Cardiac muscle cell (in vitro differentiated cells and primary cell): ENCODE measurements around the gene CLECL1. TPM values are rescaled to one million over a fixed set of nuclear protein-coding genes. Genes with fewer than 3 reads are reported as not detected.

Experiments
- DNase-seq, 2 donors: peaks; one replicate each; pipeline versions ENCODE4 v3.0.0 to v3.0.0-alpha.2; 2010 to 2017; ENCODE audit warnings: low read depth in 1 of 2, low spot score in 1 of 2
- H3K27ac ChIP-seq: fragments of 200-600 bp; sonication (generic); 2 replicates; pipeline ENCODE4 v1.5.1; 2016
- H3K27me3 ChIP-seq: fragments of 200-600 bp; sonication (generic); 2 replicates; pipeline ENCODE4 v1.6.0; 2016; ENCODE audit warnings: control low read depth
- H3K36me3 ChIP-seq: fragments of 200-600 bp; sonication (generic); 2 replicates; pipeline ENCODE4 v1.5.1; 2016; ENCODE audit warnings: control low read depth
- H3K4me1 ChIP-seq: fragments of 200-600 bp; sonication (generic); 2 replicates; pipeline ENCODE4 v1.8.1; 2017; ENCODE audit warnings: low read depth, mild to moderate bottlenecking, mixed run types
- H3K4me3 ChIP-seq: fragments of 200-600 bp; sonication (generic); 2 replicates; pipeline ENCODE4 v1.5.1; 2016; ENCODE audit warnings: mild to moderate bottlenecking
- H3K9me3 ChIP-seq: fragments of 200-600 bp; sonication (generic); 2 replicates; pipeline ENCODE4 v1.5.1; 2017; ENCODE audit warnings: low read depth, mild to moderate bottlenecking, control low read depth
- polyA plus RNA-seq: library from polyadenylated mRNA; unstranded; fragments of >200 nt; fragmentation: Nextera tagmentation; extraction: Ambion mirVana; gene quantifications from 2 replicates; pipeline ENCODE4 v1.2.1, GENCODE V29; 2016
- total RNA-seq: library from RNA; depleted of rRNA; stranded (reverse); fragments of >200 nt; gene quantifications from 2 replicates; pipeline ENCODE4 v1.2.3, GENCODE V29; 2016
- TF ChIP-seq, protein P1 (sequence below): IDR thresholded peaks from 2 replicates; pipeline ENCODE4 v1.5.1; 2012; ENCODE audit warnings: low read depth, mild to moderate bottlenecking, low read length

CLECL1 gene
- total and polyA plus RNA-seq, 2 experiments from 2014 or later, result not detected

DNA sequence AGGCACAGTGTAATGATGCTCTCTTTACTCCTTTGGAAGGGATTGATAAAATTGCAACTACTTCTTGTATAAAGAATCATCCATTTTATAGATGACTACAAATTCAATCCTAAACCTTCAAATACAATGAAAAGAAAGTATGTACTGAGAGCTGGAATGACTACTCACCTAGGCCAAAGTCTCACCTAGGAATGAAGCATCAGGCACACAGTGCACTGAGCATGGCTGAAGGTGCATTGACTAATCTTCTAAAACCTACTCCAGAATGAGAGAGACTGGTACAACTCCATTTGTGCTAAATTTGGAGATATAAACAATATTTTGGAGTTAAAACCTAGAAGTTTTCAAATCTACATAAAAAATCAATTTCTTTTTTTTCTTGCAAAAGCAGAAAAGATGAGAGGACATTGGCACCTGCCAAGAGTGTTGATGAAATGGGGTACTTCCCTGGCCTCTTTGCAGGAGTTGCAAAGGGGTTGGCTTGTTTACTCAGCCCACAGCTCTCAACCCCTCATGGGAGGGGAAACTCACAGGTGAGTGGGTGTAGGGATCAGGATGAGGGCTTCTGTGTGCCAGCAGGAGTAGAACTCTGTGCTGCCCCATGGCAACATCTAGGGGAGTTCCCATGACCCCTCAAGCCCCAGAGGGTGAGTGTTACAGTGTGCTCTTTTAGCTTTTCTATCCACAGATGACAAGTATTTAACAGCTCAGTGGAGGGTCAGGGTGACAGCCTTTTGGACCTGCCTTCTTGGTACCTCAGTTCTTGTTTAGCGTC lies 31.3 kb downstream of the CLECL1 start:
- TF ChIP-seq, protein P1, sequence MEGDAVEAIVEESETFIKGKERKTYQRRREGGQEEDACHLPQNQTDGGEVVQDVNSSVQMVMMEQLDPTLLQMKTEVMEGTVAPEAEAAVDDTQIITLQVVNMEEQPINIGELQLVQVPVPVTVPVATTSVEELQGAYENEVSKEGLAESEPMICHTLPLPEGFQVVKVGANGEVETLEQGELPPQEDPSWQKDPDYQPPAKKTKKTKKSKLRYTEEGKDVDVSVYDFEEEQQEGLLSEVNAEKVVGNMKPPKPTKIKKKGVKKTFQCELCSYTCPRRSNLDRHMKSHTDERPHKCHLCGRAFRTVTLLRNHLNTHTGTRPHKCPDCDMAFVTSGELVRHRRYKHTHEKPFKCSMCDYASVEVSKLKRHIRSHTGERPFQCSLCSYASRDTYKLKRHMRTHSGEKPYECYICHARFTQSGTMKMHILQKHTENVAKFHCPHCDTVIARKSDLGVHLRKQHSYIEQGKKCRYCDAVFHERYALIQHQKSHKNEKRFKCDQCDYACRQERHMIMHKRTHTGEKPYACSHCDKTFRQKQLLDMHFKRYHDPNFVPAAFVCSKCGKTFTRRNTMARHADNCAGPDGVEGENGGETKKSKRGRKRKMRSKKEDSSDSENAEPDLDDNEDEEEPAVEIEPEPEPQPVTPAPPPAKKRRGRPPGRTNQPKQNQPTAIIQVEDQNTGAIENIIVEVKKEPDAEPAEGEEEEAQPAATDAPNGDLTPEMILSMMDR, result no peak
- no peak overlapping the region for H3K27ac ChIP-seq

DNA sequence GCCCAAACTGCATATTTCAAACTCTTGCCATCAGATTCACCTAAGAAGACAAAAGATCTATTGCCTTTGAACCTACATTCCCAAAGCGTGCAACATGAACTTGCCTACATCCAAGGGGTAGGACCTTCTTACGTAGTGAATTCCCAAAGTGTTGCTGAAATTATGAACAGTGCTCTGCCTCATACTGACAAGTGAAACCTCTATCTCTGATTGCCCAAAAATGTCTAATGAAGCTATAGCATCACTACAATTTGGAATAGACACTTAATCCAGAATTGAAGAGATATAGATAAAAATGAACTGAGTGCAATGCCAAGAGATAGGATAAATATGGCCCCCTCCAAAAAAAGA lies 32.3 kb downstream of the CLECL1 start:
- H3K4me1 ChIP-seq, result peaks cover 25% of the 10 kb centered on the region
- no peak for DNase-seq
- TF ChIP-seq, protein P1, result no peak

More for the DNA sequence above, 31.3 kb downstream of the CLECL1 start:
- Histone ChIP-seq H3K36me3 (no peaks in the 10 kb centered on the region), H3K4me1 (peaks cover 25% of the 10 kb centered on the region), H3K9me3 (no peaks in the 10 kb centered on the region), H3K27me3 (no peaks in the 10 kb centered on the region), H3K4me3 (no peak overlapping the region)
- no peak for DNase-seq

DNA sequence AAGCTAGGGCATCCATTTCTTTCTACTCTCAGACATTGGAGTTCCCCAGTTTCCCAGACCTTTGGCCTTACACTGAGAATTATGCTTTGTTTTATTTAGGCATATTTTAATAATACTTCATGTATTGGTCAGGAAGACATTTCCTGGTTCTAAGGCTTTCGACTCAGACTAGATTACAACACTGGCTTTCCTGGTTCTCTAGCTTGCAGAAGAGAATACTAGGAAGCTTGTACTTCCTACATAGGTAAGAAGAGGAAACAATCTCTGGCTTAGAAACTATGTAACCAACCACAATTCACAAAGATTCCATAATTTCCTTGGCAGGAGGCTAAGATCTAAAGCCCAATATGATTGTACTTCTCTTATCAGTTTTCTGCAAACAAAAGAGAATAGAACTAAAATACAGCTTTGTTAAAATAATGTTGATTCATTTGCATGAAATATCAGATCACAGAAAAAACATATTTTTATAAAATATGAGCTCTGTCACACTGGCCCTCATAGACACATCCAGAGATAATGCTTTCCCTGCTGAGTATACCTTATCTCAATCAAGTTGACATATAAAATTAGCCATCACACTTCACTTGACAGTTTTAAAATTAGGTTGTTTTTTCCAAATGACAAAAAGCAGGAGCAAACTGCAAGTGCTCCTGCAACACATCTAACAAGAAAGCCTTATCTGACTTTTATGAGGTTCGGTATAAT lies 32.8 kb downstream of the CLECL1 start:
- no peaks in the 10 kb centered on the region for H3K36me3 ChIP-seq
- peak in 1 of 2 donors; percentile 33 for DNase-seq
- no peak overlapping the region for H3K27ac ChIP-seq
- H3K27me3 ChIP-seq, result no peaks in the 10 kb centered on the region
- TF ChIP-seq, protein P1, result no peak
- no peak overlapping the region for H3K4me3 ChIP-seq
- peaks cover 25% of the 10 kb centered on the region for H3K4me1 ChIP-seq
- H3K9me3 ChIP-seq, result no peaks in the 10 kb centered on the region

More for the DNA sequence above, 32.3 kb downstream of the CLECL1 start:
- Histone ChIP-seq H3K36me3 (no peaks in the 10 kb centered on the region), H3K4me3 (no peak overlapping the region), H3K27ac (no peak overlapping the region), H3K27me3 (no peaks in the 10 kb centered on the region), H3K9me3 (no peaks in the 10 kb centered on the region)

DNA sequence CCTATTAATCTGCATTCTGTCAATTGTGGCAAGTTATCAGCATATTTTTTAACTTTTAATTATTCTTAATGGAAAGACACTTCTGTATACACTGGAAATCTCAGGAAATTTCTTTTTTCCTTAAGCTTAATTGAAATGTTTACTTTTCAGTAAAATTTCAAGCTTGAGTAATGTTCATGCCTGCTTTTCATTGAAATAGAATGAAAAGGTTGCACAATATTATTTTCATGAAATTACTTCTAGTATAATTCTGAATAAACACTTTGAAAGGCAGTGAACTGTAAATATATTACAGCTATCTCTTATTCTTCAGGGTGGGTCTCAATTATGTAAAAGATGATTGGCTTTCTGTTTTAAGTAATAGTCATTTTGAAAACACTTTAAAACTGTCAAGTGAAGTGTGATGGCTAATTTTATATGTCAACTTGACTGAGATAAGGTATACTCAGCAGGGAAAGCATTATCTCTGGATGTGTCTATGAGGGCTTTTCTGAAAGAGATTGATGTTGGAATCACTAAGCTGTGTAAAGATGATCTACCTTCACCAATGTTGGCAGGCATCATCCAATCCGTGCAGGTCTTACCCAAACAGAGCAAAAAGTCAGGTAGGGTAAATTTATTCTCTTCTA lies 33.5 kb downstream of the CLECL1 start:
- H3K27ac ChIP-seq, result no peak overlapping the region
- H3K27me3 ChIP-seq, result no peaks in the 10 kb centered on the region
- no peak overlapping the region for H3K4me3 ChIP-seq
- H3K9me3 ChIP-seq, result no peaks in the 10 kb centered on the region
- DNase-seq, result peak in 1 of 2 donors; percentile 13
- H3K4me1 ChIP-seq, result peaks cover 28% of the 10 kb centered on the region
- H3K36me3 ChIP-seq, result no peaks in the 10 kb centered on the region
- TF ChIP-seq, protein P1, result no peak

DNA sequence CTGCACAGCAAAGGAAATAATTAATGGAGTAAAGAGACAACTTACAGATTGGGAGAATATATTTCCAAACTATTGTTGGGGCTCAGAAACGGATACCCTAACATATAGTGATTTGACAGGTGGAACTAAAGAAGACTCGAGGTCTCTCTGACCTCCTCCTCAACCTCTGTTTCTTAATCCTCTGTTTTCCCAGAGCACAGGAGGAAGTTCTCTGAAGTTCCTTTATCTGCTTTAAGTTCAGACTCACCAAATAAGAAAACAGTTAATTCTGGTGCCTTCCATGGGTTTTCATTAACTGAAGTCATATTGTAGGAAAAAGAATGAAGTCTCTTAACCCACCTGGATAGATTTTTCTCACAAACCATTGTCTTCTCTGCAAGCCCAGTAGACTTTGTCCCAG lies 34.2 kb downstream of the CLECL1 start:
- no peaks in the 10 kb centered on the region for H3K9me3 ChIP-seq
- no peak overlapping the region for H3K4me3 ChIP-seq
- peaks cover 31% of the 10 kb centered on the region for H3K4me1 ChIP-seq
- TF ChIP-seq, protein P1, result no peak
- H3K27ac ChIP-seq, result no peak overlapping the region
- DNase-seq, result no peak
- no peaks in the 10 kb centered on the region for H3K36me3 ChIP-seq
- no peaks in the 10 kb centered on the region for H3K27me3 ChIP-seq
